ENCODE results near the gene KRTAP5-5.
"Not testable (repeated sequence)": the region's sequence is repeated elsewhere in the genome, so short reads cannot be mapped to it uniquely, and the experiment has no call there.

Gene KRTAP5-5

DNA sequence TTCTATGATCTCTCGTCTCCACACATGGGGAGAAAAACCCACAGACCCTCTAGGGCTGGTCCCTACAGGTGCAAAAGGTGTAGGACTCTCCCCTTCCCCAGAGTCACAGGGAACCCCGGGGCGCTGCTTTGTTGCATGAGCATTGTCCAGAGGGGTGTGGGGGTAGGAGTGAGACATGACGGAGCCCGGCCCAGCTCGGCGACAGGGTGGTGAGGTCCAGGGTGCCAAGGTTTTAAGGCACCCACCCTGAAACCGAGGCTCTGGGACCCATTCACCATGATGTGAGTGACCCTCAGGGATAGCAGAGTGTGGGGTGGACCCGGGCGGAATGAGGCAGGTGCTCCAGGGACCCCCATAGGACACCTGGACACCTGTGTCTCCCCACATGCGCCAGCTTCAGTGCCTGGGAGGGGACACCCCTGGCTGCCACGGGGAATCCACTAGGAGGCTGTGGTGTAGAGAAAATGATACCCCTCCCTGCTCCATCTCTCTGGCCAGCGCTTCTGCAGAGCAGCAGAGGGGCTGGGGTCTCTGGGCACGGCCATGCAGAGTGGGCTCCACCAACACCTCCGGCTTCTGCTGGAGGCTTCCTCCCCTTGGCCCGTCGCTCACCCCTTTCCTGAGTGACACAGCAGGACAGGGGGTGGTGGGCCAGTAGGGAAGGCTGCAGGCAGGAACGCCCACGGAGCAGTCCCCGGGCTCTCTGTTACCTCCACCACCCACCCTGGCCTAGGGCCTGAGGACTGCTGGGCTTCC, 15.2 kb downstream of the KRTAP5-5 start:
- no peak overlapping the region for H3K27ac ChIP-seq
- TF ChIP-seq, protein P1, sequence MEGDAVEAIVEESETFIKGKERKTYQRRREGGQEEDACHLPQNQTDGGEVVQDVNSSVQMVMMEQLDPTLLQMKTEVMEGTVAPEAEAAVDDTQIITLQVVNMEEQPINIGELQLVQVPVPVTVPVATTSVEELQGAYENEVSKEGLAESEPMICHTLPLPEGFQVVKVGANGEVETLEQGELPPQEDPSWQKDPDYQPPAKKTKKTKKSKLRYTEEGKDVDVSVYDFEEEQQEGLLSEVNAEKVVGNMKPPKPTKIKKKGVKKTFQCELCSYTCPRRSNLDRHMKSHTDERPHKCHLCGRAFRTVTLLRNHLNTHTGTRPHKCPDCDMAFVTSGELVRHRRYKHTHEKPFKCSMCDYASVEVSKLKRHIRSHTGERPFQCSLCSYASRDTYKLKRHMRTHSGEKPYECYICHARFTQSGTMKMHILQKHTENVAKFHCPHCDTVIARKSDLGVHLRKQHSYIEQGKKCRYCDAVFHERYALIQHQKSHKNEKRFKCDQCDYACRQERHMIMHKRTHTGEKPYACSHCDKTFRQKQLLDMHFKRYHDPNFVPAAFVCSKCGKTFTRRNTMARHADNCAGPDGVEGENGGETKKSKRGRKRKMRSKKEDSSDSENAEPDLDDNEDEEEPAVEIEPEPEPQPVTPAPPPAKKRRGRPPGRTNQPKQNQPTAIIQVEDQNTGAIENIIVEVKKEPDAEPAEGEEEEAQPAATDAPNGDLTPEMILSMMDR (conservative IDR thresholded peaks at IDR 0.05), result no peak

DNA sequence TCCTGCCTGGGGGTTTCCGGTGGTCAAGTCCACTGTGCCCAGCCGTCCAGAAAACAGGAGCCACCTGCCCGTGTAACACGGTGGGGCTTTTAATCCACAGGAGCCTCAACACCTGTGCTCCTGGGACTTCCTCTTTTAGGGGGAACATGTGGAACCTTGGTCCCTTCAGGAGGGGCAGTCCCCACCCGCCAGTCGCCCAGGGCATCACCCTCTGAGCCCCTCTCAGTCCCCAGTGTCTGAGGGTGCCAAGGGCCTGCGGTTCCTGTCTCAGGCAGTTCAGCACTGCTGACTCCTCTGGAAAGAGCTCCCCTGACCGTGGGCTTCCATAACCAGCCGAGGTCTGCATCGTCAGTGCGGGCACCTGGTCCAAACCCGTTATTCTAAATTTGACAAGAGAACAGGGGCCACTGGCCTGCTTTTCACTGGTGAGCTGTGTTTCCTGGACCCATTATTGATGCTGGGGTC, 15.8 kb downstream of the KRTAP5-5 start:
- no peak overlapping the region for H3K27ac ChIP-seq
- TF ChIP-seq, protein P1 (conservative IDR thresholded peaks at IDR 0.05), result no peak

DNA sequence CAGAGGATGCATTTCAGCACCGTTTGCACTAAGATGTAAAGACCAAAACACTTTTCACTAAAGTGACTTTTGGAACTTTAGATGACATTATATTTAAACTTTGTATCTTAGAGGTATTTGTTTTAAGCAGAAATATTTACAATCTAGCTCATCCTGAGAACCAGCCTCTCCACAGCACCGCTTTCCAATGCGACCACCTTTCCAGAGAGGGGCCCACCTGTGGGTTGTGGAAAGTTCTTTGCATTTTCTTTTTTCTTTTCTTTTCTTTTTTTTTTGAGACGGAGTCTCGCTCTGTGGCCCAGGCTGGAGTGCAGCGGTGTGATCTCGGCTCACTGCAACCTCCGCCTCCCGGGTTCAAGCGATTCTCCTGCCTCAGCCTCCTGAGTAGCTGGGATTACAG, 17.0 kb downstream of the KRTAP5-5 start:
- not testable (repeated sequence) for H3K27ac ChIP-seq

DNA sequence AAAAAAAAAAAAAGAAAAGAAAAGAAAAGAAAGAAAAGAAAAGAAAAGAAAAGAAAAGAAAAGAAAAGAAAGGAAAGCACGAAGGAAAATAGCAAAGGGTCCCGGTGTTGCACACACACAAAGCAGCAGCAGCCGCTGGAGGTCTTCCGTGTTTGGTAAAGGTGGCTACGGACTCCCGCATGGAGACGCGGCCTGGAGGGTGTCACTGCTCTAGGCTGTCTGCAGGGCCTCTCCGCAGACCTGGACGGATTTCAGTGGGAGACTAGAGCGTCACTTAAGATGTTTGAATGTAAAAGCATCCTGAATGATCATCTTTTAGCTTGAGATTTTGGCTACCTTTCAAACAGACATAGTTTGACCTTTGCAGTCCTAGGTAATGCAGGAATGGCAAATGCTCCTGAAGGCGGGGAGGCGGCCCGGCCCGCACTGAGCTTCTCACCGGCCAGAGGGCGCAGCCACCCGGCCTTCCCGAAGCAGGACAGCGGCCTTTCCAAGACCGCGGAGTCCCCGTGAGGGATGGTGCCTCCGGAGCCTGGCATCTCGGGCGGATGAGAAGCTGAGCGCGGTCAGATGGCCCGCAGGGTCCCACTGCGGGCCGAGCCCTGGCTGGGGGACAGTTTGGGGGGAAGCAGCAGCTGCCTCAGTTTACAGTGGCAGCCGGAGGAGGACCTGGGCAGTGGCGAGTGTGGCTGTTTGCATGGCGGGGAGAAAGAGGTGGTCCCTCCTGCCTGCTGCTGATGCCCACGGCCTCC, 18.5 kb downstream of the KRTAP5-5 start:
- TF ChIP-seq, protein P1 (conservative IDR thresholded peaks at IDR 0.05), result no peak
- H3K27ac ChIP-seq, result no peak overlapping the region

DNA sequence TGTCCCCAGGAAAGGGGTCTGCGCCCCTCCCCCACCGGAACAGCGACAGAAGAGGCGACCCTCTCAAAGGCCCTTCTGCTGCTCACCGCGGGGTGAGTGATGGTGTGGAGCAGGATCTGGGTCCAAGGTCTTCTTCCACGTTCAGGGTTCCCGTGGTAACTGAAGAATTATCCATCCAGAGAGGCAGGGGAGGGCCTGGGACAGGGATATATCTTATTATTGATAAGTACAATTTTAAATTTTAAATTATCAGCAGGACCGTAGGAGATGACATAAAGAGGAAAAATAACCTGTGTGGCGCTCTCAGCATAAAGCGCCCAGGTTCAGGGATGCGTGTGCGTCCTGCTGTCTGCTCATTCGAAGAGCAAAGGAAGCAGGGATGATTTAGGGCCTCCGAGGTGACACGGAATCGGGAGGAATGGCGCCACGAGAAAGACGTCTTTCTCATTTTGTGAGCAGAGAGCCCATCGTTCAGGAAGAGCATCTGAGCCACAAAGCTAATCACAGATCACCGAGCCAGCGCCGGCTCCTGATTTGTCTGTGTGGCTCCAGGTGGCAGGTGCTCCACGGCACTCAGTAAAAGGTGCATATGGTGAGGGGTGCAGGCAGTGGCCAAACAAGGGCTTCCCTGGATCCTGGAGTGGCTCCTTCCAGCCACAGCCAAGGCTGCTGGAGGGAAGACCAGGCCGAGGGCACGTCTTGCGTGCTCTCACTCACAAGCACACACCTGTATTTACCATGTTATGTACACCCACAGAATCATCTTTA, 19.3 kb downstream of the KRTAP5-5 start:
- no peak overlapping the region for H3K27ac ChIP-seq
- TF ChIP-seq, protein P1 (conservative IDR thresholded peaks at IDR 0.05), result no peak

DNA sequence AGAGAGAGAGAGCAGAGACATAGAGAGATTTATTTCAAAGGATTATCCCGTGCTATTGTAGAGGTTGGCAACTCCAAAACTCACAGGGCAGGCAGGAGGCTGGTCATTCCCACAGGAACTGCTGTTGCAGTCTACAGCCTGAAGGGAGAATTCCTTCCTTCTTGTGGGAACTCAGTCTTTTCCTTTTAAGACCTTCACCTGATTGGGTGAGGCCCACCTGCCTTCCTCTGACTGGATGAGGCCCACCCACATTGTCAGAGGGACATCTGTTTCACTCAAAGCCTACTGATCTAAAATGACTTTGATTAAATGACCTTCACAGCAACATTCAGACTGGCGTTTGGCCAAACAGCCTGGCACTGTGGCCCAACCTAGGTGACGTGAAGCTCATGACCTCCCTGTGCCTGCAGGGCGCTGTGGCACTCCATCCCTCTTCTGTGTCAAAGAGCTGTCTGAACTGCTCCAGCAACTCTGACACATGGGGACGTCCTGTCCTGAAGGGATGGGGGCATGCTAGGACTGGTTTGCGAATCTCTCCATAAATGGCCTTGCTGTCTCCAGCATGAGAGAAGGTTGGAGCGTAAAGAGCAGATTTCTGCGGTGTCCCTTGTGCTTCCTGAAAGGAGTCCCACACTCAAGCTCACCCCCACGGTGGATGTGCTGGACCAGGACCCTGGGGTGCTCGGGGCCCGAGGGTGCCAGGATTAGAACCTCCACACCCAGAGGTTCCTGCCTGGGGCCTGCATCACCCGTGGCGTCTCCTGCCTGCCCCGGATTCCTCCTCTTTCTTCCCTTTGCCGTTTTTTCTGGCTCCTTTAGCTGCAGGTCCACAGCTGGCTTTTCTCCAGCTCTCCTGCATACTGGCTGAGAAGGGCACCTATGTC, 20.7 kb downstream of the KRTAP5-5 start:
- TF ChIP-seq, protein P1 (conservative IDR thresholded peaks at IDR 0.05), result no peak
- no peak overlapping the region for H3K27ac ChIP-seq

DNA sequence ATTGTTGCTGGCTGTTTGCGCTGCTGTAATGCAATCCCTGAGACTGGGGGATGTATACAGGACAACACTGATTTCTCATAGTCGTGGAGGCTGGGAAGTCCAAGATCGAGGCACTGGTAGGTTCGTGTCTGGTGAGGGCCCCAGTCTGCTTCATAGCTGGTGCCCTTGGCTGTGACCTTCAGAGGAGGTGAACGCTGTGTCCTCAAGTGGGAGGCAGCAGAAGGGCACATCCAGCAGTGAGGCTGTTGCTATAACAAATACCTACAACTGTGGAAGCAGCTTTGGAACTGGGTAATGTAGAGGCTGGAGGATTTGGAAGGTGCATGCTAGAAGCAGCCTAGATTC, 21.3 kb downstream of the KRTAP5-5 start:
- TF ChIP-seq, protein P1 (conservative IDR thresholded peaks at IDR 0.05), result no peak
- no peak overlapping the region for H3K27ac ChIP-seq

Data from VCaP (cell line).